ENCODE measurements around the gene KCNC4. TPM values are rescaled to one million over a fixed set of nuclear protein-coding genes. Genes with fewer than 3 reads are reported as not detected.

Gene KCNC4
- total RNA-seq, 1 experiment from 2014 or later = 8.9 TPM

DNA sequence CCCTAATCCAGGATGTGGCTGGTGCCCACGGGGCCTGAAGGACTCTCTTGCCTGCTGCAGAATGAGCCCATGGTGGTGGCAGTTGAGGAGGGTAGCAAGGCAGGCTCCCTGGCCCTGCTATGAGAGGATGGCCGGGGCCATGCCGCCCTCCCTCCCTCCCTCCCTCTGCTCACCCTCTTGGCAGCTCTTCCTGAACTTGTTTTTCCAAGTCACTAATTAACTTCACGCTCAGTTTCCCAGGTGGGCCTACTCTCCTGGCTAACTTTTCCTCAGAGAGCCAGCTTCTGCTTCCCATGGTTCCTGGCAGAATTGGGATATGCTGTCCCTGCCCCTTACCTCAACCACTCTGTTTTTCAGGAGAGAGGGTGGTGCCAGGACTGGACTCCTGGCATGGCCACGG is 10.2 kb downstream of the KCNC4 start:
- Mint-ChIP-seq H3K36me3 (ENCODE audit: insufficient read depth in 1 of 3, low read depth in 3 of 3) (peaks cover 0 to 17% (median 16%) of the 10 kb centered on the region in 3 experiments; a peak in 5 of 7 replicates), H3K4me1 (peaks cover 19 to 32% of the 10 kb centered on the region in 2 experiments), H3K27me3 (ENCODE audit: low read depth) (no peaks in the 10 kb centered on the region), H3K4me3 (no peak overlapping the region), H3K9me3 (no peaks in the 10 kb centered on the region), H3K27ac (no peak overlapping the region)
- Histone ChIP-seq H3K14ac (ENCODE audit: insufficient read depth, low read length) (no peak overlapping the region), H3K18ac (ENCODE audit: insufficient read length, low read depth, low read length) (no peak overlapping the region), H3K23me2 (ENCODE audit: insufficient read length, low read depth, low read length, poor library complexity, severe bottlenecking) (no peaks in the 10 kb centered on the region), H2BK20ac (ENCODE audit: low read depth, low read length, poor library complexity, severe bottlenecking) (no peak overlapping the region), H4K5ac (ENCODE audit: insufficient read length, low read depth, low read length) (no peak overlapping the region), H3K56ac (ENCODE audit: insufficient read length, low read depth, low read length) (no peak overlapping the region), H2BK5ac (ENCODE audit: insufficient read length, low read length) (no peak overlapping the region), H2BK12ac (ENCODE audit: insufficient read length, low read depth, low read length) (no peak overlapping the region), H3K79me2 (ENCODE audit: insufficient read depth, low read length) (no peaks in the 10 kb centered on the region), H4K8ac (replicated peaks; ENCODE audit: insufficient read length, low read depth, low read length) (no peak overlapping the region), H3K4me2 (ENCODE audit: insufficient read depth, insufficient read length, low read length) (no peak overlapping the region), H3K4me1 (ENCODE audit: insufficient read depth, low read length) (no peaks in the 10 kb centered on the region), H3K4ac (ENCODE audit: low read depth, low read length) (no peak overlapping the region), H2BK15ac (ENCODE audit: low read depth, low read length) (no peak overlapping the region), H3K9me3 (ENCODE audit: control insufficient read depth, low read depth, low read length) (no peaks in the 10 kb centered on the region), H4K20me1 (ENCODE audit: control insufficient read depth, insufficient read depth, insufficient read length) (no peaks in the 10 kb centered on the region), H3T11ph (ENCODE audit: low read length) (no peak overlapping the region), H2AK5ac (ENCODE audit: insufficient read length, low read length) (no peak overlapping the region), H4K91ac (ENCODE audit: insufficient read length, low read depth, low read length) (no peak overlapping the region), H3K79me1 (ENCODE audit: insufficient read depth, low read depth, low read length, poor library complexity, severe bottlenecking) (no peaks in the 10 kb centered on the region), H3K27ac (ENCODE audit: insufficient read length, low read depth, low read length) (no peak overlapping the region), H3K27me3 (ENCODE audit: insufficient read depth, low read length) (no peaks in the 10 kb centered on the region; the same call in 1 of the 2 replicates), H3K9ac (ENCODE audit: extremely low read depth, insufficient read length, low read length) (no peak overlapping the region), H2AFZ (ENCODE audit: low read length) (no peak overlapping the region), H3K23ac (ENCODE audit: insufficient read length, low read depth, low read length) (no peak overlapping the region), H2BK120ac (ENCODE audit: low read depth, low read length, poor library complexity, severe bottlenecking) (no peak overlapping the region)
- DNase-seq = no peak
- TF ChIP-seq, protein P1, sequence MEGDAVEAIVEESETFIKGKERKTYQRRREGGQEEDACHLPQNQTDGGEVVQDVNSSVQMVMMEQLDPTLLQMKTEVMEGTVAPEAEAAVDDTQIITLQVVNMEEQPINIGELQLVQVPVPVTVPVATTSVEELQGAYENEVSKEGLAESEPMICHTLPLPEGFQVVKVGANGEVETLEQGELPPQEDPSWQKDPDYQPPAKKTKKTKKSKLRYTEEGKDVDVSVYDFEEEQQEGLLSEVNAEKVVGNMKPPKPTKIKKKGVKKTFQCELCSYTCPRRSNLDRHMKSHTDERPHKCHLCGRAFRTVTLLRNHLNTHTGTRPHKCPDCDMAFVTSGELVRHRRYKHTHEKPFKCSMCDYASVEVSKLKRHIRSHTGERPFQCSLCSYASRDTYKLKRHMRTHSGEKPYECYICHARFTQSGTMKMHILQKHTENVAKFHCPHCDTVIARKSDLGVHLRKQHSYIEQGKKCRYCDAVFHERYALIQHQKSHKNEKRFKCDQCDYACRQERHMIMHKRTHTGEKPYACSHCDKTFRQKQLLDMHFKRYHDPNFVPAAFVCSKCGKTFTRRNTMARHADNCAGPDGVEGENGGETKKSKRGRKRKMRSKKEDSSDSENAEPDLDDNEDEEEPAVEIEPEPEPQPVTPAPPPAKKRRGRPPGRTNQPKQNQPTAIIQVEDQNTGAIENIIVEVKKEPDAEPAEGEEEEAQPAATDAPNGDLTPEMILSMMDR (conservative IDR thresholded peaks at IDR 0.05) = no peak
- no CpG with 5 or more reads among the region's 5 CpGs for WGBS (ENCODE audit: extremely low coverage, insufficient read length, low lambda C conversion rate)

Data from H9 (cell line).